Ovary (tissue), 9 donors: ENCODE results near the gene QRFPR. TPM values are rescaled to one million over a fixed set of nuclear protein-coding genes. Genes with fewer than 3 reads are reported as not detected.

Experiments
- DNase-seq, 5 donors: peaks; one replicate each; pipeline ENCODE4 v3.0.0-alpha.2; 2019 to 2020
- H3K27ac ChIP-seq, 2 donors: fragments of 200-600 bp; one replicate each; pipeline versions ENCODE4 v1.5.1 to v1.8.0; 2019 to 2022
- H3K27me3 ChIP-seq: fragments of 200-600 bp; one replicate; pipeline ENCODE4 v1.8.0; 2022
- H3K36me3 ChIP-seq: fragments of 200-600 bp; sonication (generic); one replicate; pipeline ENCODE4 v1.5.1; 2019
- H3K4me1 ChIP-seq: one replicate; pipeline ENCODE4 v1.8.1; 2013; ENCODE audit warnings: mild to moderate bottlenecking, moderate library complexity; ENCODE audit not compliant: insufficient read depth
- H3K4me3 ChIP-seq: fragments of 200-600 bp; sonication (generic); one replicate; pipeline ENCODE4 v1.5.1; 2017
- H3K9me3 ChIP-seq, 2 donors: fragments of 200-600 bp in 1 of 2; sonication (generic) in 1 of 2; one replicate each; pipeline versions ENCODE4 v1.5.1 to v1.8.1; 2013 to 2019; ENCODE audit warnings: mild to moderate bottlenecking in 1 of 2, moderate library complexity in 1 of 2
- EP300 ChIP-seq: sonication (generic); formaldehyde crosslinking; IDR thresholded peaks from one replicate; pipeline ENCODE4 v1.6.1; 2017; ENCODE audit warnings: antibody characterized with exemption
- POLR2A ChIP-seq: fragments of 450-650 bp; IDR thresholded peaks from one replicate; pipeline ENCODE4 v1.6.1; 2017; ENCODE audit warnings: antibody characterized with exemption, mild to moderate bottlenecking, moderate library complexity
- WGBS, 3 donors: extraction: QIAGEN DNeasy Blood & Tissue Kit in 1 of 3; methylation state at CpG; one replicate each; pipeline versions ENCODE4 v1.1.5 to v1.1.7; 2013 to 2017; 5-methylcytosine and 5-hydroxymethylcytosine counted together
- intact Hi-C, 4 donors: fragments of 100-400 bp; cut with DNase I; formaldehyde crosslinking; loops; one replicate each; pipeline versions ENCODE4 v1.11.0 to v1.15.1; 2022 to 2023
- polyA plus RNA-seq, 2 donors: library from polyadenylated mRNA; stranded (reverse); fragments of 200-250 nt in 1 of 2; fragments of 350-450 nt in 1 of 2; fragmentation: Illumina TruSeq in 1 of 2; extraction: RNeasy Lipid Tissue Mini Kit (QIAGEN cat#74804) in 1 of 2; gene quantifications; one replicate each; pipeline ENCODE4 v1.2.3, GENCODE V29; 2013 to 2014
- total RNA-seq, 7 donors: library from RNA; depleted of rRNA in 2 of 7; stranded (reverse); fragments of >200 nt in 2 of 7; fragmentation: NEBNext Ultra II Directional in 3 of 7; extraction: Animal tissue kit (Norgen Biotek cat#: 25700) in 3 of 7; gene quantifications; one replicate each; pipeline versions ENCODE4 v1.1.0 to v1.2.4, GENCODE V29; 2016 to 2023
- TF ChIP-seq, protein P1 (sequence below), 3 donors: fragments of 450-650 bp in 2 of 3; fragments of 200-600 bp in 1 of 3; IDR thresholded peaks; one replicate each; pipeline versions ENCODE4 v1.5.1 to v1.8.0; 2016 to 2022; ENCODE audit warnings: antibody characterized with exemption in 3 of 3, mild to moderate bottlenecking in 1 of 3
- donor health status: DM: no; HTN: no; CAD: no; lungs with moderate emphysema.
- donor health status: DM: no; HTN: no; CAD: no.
- donor health status: Bipolar disorder and iron deficiency.
- donor health status: DM: yes; HTN: yes; CAD: no.
- donor health status: DM: no; HTN: no; CAD: no.
- donor health status: DM: yes; HTN: yes; CAD: no.

QRFPR gene
- total and polyA plus RNA-seq, 9 donors: 0.27 to 1.4 (median 0.40) TPM; not detected in 2

DNA sequence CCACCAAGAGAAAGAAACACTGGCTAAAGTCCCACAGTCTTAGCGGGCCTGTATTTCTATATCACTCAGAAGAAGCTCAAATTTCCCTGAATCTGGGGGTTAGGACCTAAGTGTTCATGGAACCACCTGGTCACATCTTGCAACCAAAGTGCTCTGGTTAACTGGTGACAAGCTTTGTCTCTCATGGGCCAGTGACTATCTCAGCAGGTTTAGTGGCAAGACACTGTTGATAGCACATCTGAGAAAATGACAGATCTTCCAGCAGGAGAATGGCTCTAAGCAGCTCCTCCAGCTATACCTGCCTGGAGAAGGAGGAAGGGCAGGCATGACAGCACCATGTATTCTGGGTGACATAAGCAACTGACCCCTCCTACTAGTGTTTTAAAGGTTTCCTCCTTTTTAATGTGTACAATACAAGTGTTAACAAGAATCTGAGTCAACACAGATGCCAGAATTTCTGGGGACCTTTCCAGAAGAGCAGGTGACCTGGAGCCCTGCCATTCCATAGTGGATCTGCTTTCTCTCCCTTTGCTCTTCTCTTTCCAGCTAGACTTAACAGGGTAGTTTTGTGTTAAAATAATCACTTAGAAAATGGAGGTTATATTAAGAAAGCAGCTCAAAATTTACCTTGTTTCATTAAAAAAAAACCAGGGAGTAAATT, 17.3 kb upstream of the QRFPR start:
- Histone ChIP-seq H3K27me3 (no peaks in the 10 kb centered on the region), H3K4me1 (no peaks in the 10 kb centered on the region), H3K9me3 (no peaks in the 10 kb centered on the region), H3K36me3 (no peaks in the 10 kb centered on the region), H3K27ac (no peak overlapping the region), H3K4me3 (no peak overlapping the region)
- no peak for DNase-seq
- TF ChIP-seq POLR2A (no peak), EP300 (no peak)
- TF ChIP-seq, protein P1, sequence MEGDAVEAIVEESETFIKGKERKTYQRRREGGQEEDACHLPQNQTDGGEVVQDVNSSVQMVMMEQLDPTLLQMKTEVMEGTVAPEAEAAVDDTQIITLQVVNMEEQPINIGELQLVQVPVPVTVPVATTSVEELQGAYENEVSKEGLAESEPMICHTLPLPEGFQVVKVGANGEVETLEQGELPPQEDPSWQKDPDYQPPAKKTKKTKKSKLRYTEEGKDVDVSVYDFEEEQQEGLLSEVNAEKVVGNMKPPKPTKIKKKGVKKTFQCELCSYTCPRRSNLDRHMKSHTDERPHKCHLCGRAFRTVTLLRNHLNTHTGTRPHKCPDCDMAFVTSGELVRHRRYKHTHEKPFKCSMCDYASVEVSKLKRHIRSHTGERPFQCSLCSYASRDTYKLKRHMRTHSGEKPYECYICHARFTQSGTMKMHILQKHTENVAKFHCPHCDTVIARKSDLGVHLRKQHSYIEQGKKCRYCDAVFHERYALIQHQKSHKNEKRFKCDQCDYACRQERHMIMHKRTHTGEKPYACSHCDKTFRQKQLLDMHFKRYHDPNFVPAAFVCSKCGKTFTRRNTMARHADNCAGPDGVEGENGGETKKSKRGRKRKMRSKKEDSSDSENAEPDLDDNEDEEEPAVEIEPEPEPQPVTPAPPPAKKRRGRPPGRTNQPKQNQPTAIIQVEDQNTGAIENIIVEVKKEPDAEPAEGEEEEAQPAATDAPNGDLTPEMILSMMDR (IDR thresholded peaks at IDR 0.05): no peak
- intact Hi-C loops: no loop called here
- 28 to 67% (median 41%) methylated on average over 1 of the region's 1 CpG for WGBS, 3 donors

DNA sequence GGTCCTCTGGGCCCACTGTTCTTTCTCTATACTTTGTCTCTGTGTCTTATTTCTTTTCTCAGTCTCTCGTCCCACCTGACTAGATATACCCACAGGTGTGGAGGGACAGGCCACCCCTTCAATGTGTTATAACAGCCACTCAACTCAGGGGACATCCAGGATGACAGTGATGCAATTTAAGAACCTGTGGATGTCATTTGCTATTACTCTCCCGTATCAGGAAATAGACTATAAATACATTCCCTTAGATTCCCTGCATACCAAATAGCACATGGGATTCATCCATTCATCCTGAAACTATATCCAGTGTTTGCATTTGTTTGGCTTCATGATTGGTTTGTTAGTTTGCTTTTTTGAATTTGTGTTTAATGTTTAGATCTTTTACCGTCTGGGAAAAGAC, 16.6 kb upstream of the QRFPR start:
- no peaks in the 10 kb centered on the region for H3K9me3 ChIP-seq
- no peak overlapping the region for H3K4me3 ChIP-seq
- no peaks in the 10 kb centered on the region for H3K36me3 ChIP-seq
- H3K4me1 ChIP-seq: no peaks in the 10 kb centered on the region
- intact Hi-C loops: no loop called here
- WGBS, 3 donors: 26 to 55% (median 47%) methylated on average over 3 of the region's 3 CpGs
- H3K27ac ChIP-seq: no peak overlapping the region
- no peaks in the 10 kb centered on the region for H3K27me3 ChIP-seq
- DNase-seq: no peak
- TF ChIP-seq EP300 (no peak), POLR2A (no peak)

DNA sequence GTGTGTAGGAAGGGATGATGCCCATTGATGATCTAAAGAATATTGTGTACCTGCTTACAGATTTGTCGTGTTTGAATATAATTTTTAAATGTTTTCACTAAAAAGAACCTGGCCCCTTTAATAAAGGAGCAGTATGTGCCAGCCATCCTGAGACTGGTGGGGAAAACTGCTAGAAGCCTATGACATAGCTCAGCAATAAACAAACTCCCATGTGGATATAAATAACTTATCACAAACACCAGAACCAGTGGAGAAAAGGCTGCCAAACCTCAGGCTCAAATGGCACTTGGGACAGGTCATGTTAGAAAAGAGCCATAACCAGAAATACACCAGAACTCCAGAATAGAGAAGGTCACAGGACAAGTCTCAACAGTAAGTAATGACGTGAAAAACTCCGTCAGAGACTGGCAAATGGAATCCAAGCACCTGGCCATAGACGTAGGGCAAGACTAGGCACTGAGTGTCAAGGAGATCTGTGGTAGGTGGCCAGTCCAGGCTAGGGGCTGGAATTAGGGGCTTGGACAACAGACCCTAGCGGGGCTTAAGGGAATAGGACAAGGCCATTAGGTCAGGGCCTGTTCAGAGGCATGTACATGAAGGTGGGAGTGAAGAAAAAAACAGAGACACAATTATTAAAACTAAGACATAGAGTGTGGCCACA, 11.7 kb upstream of the QRFPR start:
- Histone ChIP-seq H3K4me3 (no peak overlapping the region), H3K27ac (no peak overlapping the region), H3K27me3 (peaks cover 2% of the 10 kb centered on the region), H3K36me3 (no peaks in the 10 kb centered on the region), H3K4me1 (no peaks in the 10 kb centered on the region), H3K9me3 (no peaks in the 10 kb centered on the region)
- intact Hi-C loops: no loop called here
- TF ChIP-seq EP300: no peak
- TF ChIP-seq, protein P1 (IDR thresholded peaks at IDR 0.05): no peak
- no peak for TF ChIP-seq POLR2A
- WGBS, 3 donors: 63 to 65% (median 64%) methylated on average over 5 of the region's 5 CpGs
- DNase-seq: no peak

DNA sequence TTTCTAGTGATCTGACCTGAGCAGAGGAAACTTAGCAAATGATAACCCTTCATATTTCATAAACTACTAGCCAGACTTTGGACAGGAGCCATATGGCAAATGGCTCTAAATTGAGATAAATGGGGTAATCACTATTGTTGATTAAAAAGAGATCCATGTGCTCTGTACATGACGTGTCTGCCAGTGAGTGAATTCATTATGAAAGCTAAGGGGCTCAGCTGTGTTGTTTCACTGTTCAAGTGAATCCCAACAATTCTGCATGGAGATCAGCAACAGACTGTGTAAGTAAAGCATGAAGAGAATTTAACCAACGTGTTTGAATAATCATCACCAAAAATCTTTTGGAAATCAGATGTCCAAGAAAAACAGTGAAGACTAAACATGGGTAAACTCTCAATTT, 9.5 kb upstream of the QRFPR start:
- TF ChIP-seq EP300: no peak
- no peak for TF ChIP-seq POLR2A
- TF ChIP-seq, protein P1 (IDR thresholded peaks at IDR 0.05): no peak
- Histone ChIP-seq H3K36me3 (no peaks in the 10 kb centered on the region), H3K4me1 (no peaks in the 10 kb centered on the region), H3K9me3 (no peaks in the 10 kb centered on the region), H3K27ac (no peak overlapping the region), H3K27me3 (peaks cover 2% of the 10 kb centered on the region), H3K4me3 (no peak overlapping the region)
- WGBS, 3 donors: 32 to 46% (median 32%) methylated on average over 2 of the region's 2 CpGs
- intact Hi-C loops: no loop called here
- DNase-seq: no peak

DNA sequence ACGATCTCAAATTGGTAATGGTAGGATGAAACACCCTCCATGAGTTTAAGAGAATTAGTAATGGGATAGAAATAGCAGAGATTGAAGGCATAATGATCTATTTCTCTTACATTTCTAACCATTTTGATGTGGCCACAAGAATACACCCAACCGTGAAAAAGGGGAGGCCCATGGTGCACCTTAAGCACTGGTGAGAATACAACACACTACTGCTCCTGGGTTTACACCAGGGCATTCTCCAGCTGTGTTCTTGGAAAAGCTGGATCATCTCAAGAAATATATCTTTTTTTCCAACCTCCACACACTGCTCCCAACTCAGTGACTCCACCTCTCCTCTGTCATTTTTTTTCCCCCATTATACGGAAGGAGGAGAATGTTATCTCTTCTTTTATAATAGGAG, 1.5 kb downstream of the QRFPR start:
- intact Hi-C loops: loop anchor here in 2 of 4 donors (10.0 kb wide), 2 partner anchors 276 to 356 kb away; no protein-coding TSS in a partner anchor
- no peaks in the 10 kb centered on the region for H3K36me3 ChIP-seq
- WGBS, 3 donors: 80 to 84% (median 84%) methylated on average over 3 of the region's 3 CpGs

More for the DNA sequence above, 1.5 kb downstream of the QRFPR start:
- Histone ChIP-seq H3K4me3 (no peak overlapping the region), H3K27me3 (no peaks in the 10 kb centered on the region), H3K4me1 (no peaks in the 10 kb centered on the region), H3K27ac (no peak overlapping the region), H3K9me3 (no peaks in the 10 kb centered on the region)
- TF ChIP-seq, protein P1 (IDR thresholded peaks at IDR 0.05): no peak
- TF ChIP-seq POLR2A: no peak
- no peak for TF ChIP-seq EP300
- no peak for DNase-seq
